GM18870 (cell line): ENCODE results near the gene TSEN15.

Source experiments
- ATAC-seq: cut with Tn5 transposase; IDR thresholded peaks from one replicate; pipeline ENCODE4 v1.9.1; 2021; ENCODE audit warnings: moderate library complexity; ENCODE audit not compliant: unreplicated experiment

Gene TSEN15

DNA sequence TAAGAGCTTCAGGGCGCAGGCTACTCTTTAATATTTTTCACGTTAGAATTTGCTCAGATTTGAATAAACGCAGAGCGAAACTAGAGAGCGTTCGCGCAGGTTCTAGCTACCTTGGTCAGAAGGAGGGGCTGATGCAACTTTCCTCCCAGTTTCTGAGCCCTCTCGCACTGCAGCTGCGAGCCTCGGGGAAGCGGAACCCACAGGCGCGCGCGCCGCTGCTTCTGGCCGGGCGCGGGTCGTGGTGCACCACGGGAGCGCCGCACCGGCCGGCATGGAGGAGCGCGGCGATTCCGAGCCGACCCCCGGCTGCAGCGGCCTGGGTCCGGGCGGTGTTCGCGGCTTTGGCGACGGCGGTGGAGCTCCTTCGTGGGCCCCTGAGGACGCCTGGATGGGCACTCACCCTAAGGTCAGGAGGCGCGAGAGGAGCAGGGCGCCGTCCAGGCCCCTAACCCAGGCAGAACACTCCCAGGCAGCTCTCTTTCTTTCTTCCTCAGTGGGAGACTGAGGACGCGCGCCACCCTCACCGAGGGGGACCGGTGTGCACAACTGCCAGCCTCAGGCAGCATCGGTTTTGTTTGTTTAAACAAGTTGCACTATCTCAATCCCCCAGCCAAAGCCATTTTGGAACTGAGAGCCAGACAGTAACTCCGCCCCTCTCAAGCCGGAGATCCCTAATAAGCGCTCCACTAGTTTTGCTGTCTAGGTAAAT, at the start of gene TSEN15:
TSEN15 (plus strand) TSS at position 246 of the 709 bp plus-strand sequence; CDS start at position 272, 26 bp downstream.
- ATAC-seq, result peak; percentile 86

DNA sequence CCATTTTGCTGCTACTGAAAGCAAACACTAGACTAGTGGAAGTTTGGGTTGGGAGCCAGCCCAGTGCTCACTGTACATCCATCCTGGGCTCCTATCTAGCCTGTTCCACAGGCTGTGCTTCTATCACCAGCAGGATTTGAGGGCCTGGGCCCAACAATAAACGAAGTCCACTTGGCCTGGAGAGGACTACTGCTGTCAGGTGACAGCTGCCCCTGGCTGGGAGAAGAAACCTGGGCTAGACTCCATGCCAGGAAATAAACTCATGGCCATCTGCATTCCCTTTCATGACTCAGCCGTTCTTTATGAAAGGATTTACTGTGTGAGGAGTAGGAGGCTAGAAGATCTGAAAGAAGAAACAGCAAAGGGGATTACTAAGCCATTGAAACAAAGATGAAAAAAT, 49.5 kb upstream of the TSEN15 start:
- ATAC-seq, result no peak

DNA sequence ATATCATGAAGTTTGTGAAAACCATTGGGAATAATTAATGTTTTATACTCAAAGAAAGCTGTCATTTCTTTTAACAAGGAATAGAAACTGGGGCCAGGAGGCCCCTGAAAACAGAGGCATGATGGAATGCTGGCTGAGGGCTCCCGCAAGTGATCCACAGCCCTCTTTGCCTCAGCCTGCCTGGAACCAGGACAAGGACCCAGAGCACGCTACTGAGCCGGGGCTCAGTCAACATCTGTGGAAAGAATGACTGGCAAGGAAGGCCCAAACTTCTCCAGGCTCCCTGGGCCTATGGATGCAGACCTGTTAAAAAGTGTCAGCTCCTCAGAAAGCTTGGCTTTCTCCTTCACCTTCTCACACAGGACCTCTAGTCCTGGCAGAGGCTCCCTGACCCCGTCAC, 46.6 kb upstream of the TSEN15 start:
- no peak for ATAC-seq

DNA sequence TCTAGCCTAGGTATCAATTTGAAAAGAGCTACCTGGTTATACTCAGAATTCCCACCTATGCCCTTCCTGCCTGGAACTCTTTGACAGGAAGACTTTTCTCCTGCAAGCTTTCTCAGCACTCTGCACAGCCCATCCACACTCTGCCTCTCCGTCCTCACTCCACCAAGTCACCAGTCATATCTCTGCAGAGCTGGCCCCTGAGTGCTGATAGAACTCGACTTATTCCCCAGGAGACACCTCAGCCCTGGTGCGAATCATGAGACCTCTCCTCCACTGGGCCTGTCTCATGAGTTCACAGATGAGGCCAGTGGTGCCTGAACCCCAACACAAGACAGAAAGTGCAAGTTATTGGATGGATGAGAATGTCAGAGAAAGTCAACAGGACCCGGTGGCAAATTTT, 46.0 kb upstream of the TSEN15 start:
- no peak for ATAC-seq

DNA sequence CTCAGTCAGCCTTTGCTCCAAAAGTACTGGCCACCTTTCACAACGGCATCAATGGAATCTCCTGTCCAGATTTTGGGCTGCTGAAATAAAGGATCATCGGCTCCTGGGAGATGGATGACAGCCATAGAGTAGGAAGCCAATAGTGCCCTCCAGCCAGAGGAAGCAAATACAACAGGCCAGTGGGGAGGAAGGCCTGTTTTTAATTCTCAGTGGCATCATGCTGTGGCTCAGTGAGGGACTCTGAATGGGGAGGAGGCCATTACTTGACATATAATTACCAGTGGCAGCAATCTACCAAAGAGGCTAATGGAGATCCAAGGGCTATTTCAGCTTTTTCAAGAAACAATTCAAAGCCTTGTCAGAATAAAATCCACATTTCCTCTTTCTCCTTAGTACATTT, 40.7 kb upstream of the TSEN15 start:
- ATAC-seq, result no peak

DNA sequence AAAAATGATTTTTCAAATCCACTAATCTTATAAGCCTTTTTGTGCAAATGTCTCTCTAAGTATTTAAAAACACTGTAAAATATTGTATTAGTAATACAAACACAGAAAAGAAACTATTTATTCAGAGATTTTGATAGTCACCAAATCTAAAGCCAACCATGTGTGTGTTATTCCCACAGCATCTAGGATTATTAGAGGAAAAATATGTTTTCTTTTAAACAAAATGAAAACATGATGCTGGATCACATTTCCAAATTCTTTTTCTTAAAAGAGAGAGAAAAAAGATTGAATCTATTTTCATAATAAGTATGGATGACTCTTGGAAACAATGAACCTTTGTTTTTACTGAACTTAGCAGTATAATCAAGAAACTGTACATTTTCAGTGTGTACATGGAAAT, 39.3 kb upstream of the TSEN15 start:
- no peak for ATAC-seq

DNA sequence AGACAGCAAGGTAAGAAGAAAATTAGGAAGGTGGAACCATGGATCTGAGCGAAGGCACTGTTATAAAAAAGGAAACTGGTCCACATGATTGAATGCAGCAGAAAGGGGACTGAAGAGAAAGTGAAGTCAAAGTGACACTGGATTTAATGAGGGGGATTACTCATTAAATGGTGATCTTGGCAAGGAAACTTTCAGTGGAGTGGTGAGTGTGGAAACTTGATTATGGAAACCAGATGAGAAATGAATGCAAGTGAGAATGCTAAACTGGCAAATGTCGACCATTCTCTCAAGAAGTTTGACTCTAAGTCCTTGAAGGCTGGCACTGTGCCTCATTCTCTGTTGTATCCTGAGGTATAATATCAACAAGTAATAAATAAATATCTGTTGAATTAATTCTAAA, 37.3 kb upstream of the TSEN15 start:
- ATAC-seq, result no peak

DNA sequence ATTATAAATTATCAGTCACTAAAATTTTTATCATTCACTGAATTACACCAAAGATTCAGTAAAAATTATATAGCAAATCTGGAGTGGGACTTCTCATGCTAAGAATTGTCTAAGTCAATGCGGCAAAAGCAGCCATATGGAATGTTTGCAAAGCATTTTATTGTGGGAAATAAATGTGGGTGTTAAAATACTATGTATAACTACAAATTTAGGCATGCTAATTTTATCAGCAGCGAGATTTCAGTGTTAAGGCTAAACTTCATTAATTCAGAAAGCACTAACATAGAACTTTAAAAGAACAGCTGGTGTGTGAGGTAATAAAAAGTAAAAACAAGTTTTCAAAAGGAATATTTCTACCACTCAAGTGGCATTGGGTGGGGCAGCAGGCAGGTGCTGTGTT, 35.4 kb upstream of the TSEN15 start:
- ATAC-seq, result no peak

DNA sequence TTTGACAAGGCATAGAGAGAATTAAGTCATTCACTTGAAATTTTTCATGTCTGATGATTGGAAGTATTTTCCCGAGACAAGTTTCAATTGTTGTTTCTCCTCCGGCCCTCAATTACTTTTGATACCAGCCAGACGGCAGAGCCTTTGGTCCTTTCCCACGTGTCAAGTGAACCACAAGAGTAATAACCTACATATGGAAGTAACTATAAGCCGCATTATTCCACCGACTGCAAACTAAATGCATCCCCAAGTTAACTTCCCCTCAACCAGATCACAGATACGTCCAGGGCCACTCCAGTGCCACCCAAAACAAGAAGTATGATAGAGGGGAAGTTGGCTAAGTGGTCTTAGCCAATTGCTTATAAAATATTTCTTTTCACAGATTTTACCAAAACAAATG, 34.2 kb upstream of the TSEN15 start:
- ATAC-seq, result no peak

DNA sequence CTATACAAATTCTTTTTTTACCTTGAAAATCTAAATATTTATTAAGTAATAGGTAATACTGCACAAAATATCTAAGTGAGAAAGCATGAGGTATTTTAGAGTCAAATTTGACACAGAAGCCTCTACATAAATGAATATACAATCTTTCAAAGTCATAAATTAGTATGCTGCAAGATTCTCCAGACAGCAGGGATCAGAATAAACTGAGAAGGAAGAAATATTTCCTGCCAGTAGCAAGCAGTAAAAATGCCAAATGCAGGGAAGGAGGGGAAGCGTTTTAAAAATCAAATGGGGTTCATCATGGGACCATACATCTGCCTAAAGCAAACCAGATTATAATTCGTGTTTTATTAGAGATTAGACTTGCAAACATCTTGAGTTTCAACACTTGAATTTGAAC, 32.9 kb upstream of the TSEN15 start:
- ATAC-seq, result no peak

DNA sequence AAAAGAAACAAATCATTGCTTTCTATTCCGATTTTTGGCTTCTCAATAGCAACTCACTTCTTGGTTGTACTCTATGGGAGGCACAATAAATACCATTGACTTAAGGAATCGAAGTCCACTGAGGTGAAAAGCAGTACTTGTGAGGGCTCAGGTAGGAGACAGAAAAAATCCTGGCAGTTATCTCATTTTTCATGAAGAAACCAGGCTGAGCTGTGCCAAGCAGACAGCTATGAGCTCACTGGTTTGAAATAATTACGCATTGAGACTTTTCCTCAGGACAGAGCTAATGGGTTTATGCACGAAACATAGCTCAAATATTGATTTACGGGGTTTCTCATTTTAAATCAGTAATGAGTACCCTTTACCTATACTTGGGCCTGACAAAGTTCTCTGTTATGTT, 32.5 kb upstream of the TSEN15 start:
- no peak for ATAC-seq

DNA sequence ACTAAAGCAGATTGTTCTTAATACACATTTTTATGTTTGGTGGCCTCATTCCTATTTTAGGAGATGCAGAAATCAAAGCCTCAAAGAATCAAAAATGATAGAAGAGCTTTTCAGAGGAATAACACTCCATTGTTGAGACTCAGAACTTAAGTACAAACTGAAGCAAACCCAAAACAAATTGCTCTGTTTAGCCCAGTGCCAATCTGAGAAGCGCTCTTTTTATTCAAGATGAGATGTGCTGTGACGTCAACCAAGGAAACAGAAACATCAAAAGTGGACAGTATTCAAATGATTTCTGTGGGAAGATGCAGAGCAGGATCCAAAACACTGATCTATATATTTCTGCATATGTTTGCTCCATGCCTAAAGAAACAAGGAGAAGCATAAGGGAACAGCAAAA, 32.0 kb upstream of the TSEN15 start:
- ATAC-seq, result no peak

DNA sequence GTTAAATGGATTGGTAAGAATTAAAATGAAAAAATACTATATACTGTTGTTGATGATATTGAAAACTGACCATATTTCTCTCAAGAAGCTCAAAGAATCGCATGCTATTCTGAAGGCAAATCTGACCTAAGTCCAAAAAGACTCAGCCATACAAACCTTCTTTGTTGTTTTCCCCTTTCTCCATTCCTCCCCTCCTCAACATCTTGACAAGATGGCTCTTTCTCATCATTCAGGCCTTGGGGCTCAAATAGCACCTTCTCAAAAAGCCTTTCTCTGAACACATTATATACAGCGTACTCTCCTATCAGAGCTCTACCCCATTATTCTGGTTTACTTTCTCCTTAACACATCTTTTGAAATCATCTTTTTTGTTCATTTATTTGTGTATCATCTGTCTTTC, 31.2 kb upstream of the TSEN15 start:
- no peak for ATAC-seq

DNA sequence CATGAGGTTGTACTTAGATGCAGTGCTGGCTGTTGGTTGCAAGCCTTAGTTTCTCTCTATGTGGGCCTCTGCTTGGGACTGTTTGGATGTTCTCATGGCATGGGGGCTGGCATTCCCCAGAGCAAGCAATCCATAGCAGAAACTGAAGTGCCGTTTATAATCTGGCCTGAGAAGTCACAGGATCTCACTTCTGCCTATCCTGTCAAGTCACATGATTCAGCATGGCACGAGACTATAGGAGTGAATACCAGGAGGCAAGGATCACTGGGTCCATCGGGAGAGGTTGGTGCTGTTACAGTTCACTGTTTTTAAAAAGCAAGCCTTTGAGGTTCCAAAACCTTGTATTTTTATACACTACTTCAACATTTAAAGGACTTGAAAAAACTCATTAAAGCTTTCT, 30.7 kb upstream of the TSEN15 start:
- ATAC-seq, result no peak

DNA sequence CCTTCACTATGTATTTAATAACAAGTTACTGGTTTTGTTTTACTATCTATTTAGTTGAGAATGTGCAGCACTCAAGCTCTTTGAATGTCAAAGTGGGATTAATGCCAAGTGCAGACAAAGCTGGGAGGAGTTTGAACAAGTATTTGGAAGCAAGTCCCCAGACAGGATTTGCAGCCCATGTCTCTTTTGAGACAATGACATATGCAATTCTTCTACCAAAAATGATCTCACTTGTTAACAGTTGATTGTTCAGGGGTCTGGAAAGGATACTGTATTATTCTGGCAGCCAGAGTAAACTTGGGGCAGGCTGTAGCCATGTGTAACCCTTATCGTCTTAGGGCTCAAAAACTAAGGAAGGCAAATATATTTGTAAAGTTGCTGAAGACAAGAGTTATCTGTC, 29.8 kb upstream of the TSEN15 start:
- no peak for ATAC-seq

DNA sequence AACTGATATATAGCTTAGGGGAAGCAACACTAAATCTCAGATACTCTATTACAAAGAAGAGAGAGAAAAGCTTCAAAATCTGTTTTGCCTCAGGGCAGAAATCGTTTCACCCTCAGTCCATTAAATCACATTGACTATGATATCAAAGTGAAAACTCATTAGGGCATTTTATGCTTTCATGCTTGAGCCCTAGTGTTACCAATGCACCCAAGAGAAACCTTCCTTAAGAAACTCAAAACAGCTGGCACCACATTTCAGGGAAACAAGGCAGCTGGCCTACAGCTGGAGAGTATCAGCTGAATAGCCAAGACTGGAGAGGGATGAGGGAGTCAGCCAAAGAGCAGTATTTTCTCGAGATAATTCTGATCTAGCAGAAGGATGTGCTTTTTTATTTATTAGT, 28.9 kb upstream of the TSEN15 start:
- no peak for ATAC-seq

DNA sequence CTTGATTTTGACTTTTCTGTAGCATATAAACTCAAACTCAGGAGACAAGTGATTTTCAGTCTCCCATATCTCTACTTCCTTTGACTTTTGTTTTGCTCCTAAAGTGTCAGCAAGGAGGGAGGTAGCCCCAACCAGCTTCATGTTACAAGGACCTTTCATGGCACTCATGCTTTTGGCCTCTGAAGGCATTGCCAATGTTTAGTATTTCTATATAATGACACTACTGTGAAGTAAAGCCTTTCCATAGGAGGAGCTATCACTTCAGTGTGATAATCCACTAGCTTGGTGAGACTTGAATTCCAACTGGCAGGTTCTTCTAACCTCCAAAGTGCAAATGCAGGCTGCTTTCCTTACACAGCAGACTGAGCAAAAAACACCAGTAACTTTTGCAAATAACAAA, 28.4 kb upstream of the TSEN15 start:
- ATAC-seq, result no peak

DNA sequence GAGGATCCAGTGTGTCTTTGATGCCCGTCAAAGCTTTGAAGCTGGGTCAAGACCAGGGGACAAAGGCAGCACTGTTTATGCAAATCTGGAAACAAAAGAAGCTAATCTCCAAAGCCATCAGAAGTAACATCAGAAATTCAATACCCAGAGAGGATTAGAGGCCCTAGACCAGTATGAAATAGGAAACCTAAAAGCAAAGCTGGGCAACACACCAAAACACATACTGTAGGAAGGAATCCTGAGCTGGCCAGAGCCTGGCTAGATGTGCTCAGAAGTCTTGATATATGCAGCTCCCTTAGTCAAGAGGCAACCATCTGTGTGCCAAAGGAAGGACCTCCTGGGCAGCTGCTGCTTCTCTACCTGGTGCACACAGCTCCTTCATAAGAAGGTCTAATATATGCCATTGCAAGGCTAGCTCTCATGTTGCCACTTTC, 26.3 kb upstream of the TSEN15 start:
- ATAC-seq, result no peak

DNA sequence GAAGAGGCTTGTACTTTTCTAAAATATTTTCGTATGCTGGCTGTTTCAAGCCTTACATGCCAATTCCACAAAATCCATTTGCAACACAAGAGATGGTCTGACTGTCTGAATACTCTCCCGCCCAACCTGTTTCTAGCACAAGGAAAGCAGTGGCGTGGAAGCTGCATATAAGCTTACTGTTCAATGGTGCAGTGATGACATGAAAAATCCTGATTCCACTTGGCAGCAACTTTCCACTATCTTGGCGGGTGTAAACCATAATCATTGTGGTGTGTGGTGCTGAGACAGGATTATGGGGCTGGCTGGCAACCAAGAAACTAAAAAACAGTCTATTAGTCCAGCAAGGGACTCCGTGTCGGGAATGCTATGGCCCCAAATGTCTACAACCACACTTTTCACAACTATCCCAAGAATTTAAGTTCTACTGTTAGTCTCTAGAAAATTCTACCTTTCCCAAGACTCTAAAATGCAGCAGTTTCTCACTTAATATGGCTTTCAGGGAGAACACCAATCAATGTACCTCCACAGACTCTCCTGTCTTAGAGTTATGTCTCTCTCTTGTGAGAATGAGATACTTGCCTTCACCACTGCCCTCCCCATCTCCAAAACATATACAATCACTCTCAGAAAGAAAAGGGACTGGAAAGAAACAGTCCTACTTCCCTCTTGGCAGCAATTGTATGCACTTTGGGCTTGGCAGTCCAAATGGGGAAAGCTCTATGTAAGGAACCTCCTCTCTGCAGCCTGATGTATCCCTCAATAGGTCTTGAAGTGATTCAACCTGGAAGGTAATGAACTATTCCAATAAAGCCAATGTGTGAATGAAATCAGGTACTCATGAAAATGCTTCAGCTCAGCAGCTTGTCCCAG, 23.5 kb upstream of the TSEN15 start:
- no peak for ATAC-seq

DNA sequence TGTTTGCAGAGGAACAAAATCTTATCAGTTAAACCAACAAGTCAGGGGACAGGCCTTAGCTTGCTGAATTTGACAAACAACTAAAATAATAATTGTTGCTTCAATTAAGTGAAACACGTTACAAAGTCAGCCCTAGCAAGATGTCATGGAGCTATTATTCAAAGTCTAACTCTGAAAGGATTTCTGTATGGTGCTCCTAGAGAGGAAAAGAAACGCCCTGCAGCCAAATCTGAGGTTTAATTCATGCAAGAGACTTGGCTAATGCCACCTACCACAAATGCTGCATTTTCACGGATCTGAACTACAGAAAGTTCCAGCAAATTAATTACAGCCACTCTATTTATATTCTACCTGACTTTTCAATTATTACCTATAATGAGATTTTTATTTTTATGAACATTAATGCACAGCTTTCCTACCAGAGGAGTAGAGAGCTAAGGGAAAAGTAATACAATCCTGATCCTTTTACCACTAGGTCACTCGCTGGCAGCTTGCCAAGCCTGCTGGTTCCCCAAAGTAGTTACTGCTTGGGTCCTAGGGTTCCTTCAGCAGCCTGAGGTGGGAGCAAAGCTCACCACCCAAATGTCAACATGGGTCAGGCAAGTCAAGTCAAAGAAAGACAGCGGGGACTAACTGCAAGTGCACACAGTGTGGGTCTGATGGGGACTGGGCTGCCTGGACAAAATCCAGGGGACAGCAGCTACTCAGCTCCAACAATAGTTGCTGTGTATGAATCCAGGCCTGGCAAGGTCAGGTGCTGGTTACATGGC, 22.5 kb upstream of the TSEN15 start:
- no peak for ATAC-seq

DNA sequence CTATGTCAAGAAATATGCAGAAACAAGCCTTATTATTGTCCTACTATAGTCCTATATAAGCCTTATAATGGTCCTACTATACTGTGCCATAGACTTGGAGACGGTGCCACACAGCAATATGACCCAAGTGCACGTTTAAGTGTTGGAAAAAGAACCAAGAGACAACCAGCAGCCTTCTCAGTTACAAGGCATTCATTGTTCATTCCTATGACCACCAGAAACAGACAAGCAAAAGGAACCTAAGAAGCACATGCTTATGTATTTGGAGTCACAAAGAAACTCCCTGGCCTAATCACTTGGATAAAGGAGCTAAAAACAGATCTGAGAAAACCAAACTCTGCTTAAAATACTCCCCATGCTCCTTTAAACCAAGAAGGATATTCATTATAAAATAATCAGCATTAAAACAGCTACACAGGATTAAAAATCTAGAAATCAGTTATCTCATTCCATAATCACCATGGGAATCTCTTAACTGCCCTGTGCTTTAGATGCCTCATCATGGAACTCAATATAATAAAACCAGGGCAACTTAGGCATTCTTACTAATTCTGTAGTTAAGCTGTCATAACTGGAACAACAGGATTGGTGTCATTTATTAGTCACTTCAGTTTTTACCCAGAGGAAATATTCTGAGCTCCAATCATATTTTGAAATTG, 21.0 kb upstream of the TSEN15 start:
- no peak for ATAC-seq
